ENCODE measurements around the gene FREM3.

FREM3 gene

DNA sequence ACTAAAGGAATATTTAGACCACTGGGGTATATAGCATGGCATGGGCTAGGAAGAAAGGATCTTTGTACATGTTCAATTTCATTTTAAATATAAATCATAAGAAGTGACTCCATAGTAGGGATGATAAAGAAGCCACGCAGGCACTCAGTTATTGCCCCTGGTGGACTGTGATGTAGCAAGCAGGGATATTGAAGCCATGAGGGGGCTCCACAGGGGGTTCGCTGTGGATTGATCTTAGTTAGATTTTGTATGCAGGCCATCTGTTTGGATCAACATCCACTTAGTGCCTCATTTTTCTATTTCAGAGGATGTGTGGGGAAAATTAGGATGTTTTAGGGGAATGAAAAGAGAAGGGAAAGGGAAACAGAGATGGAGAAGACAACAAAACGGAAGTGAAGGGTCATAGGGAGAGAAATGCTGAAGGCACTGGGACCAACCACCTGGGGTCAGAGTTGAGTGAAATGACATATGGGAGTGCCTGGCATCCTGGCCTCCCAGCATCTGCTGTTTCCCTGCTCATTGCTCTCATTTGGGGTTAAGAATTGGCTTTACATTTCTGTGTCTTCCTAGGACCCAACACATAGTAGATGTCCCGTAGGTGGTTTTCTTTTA lies 11.2 kb upstream of the FREM3 start:
- no peaks in the 10 kb centered on the region for H3K27me3 ChIP-seq
- TF ChIP-seq, protein P1, sequence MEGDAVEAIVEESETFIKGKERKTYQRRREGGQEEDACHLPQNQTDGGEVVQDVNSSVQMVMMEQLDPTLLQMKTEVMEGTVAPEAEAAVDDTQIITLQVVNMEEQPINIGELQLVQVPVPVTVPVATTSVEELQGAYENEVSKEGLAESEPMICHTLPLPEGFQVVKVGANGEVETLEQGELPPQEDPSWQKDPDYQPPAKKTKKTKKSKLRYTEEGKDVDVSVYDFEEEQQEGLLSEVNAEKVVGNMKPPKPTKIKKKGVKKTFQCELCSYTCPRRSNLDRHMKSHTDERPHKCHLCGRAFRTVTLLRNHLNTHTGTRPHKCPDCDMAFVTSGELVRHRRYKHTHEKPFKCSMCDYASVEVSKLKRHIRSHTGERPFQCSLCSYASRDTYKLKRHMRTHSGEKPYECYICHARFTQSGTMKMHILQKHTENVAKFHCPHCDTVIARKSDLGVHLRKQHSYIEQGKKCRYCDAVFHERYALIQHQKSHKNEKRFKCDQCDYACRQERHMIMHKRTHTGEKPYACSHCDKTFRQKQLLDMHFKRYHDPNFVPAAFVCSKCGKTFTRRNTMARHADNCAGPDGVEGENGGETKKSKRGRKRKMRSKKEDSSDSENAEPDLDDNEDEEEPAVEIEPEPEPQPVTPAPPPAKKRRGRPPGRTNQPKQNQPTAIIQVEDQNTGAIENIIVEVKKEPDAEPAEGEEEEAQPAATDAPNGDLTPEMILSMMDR (IDR thresholded peaks at IDR 0.05; ENCODE audit: low read depth, low read length), result no peak
- H3K4me3 ChIP-seq (ENCODE audit: low read depth, low read length), result no peak overlapping the region
- H3K4me1 ChIP-seq, result no peaks in the 10 kb centered on the region
- no peak for DNase-seq
- H3K36me3 ChIP-seq, result no peaks in the 10 kb centered on the region
- H3K9me3 ChIP-seq, result no peaks in the 10 kb centered on the region

DNA sequence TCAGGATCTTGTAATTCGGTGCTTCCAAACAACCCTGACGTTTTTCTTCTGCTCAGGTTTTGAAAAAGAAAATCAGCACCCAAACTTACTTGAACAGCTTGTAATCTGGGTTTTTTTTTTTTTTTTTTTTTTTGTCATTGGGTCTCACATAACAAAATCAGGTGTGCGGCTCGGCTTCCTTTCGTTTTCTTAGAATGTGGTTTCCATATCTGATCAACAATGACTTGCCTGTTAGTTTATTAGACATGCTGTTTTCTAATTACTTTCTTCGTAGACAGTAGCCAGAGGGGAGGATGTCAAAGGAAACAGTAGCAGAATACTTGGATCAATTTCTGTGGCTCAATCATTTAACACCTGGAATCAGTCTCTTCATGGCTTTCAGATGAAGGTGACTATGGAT lies 890 bp upstream of the FREM3 start:
- no peak overlapping the region for H3K4me3 ChIP-seq (ENCODE audit: low read depth, low read length)
- no peak for DNase-seq
- no peaks in the 10 kb centered on the region for H3K9me3 ChIP-seq
- no peaks in the 10 kb centered on the region for H3K36me3 ChIP-seq
- H3K27me3 ChIP-seq, result peaks cover 31% of the 10 kb centered on the region
- no peaks in the 10 kb centered on the region for H3K4me1 ChIP-seq
- TF ChIP-seq, protein P1 (IDR thresholded peaks at IDR 0.05; ENCODE audit: low read depth, low read length), result no peak

DNA sequence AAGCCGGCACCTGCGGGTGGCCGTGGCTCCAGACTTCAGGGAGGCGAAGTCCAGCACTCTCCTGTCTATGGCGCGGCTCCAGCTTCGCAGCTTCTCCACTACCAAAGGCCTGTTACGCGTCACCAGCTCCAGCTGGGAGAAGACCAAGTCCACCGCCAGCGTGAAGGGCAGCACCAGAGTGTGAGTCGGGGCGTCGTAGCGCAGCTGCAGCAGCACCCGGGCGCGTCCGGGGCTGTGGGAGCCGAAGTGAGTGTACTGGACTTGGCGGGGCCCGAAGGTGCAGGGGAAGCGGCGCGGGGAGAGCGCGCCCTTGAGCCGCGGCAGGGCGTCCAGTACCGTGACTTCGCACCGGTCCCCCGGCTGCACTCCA lies 444 bp downstream of the FREM3 start:
- H3K27me3 ChIP-seq, result peaks cover 31% of the 10 kb centered on the region
- TF ChIP-seq, protein P1 (IDR thresholded peaks at IDR 0.05; ENCODE audit: low read depth, low read length), result no peak
- H3K36me3 ChIP-seq, result no peaks in the 10 kb centered on the region
- no peak overlapping the region for H3K4me3 ChIP-seq (ENCODE audit: low read depth, low read length)
- H3K4me1 ChIP-seq, result no peaks in the 10 kb centered on the region
- H3K9me3 ChIP-seq, result no peaks in the 10 kb centered on the region
- DNase-seq, result no peak

DNA sequence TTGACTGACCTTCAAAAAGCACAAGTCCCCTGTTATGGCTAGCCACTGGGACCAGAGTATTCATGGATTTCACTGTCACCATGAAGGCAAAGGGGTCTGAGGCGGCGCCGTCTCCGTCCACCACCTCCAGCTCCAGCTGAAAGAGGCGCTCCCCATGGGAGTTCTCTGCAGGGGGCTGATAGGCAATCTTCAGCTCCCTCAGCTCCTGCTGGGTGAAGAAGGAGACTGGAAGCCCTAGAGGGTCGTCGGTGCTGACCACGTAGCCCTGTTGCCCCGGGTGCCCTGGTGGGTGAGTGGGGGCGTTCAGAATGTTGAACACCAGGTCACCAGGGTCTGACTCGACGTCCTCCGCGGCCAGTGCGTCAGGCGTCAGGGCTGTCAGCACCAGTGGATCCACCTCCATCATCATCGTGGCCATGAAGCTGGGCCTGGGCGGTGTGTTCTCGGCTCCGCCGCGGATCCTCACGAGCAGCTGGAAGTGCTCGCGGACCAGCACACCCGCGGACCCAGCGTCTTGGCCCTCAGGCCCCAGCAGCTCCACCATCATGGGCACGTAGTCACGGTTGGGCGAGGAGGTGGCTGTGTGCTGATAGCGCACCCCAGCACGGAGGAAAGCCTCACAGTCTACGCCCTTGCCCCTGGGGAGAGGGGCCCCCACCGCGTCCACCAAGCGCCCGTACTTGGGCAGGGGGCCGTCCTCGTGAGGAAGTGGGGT lies 987 bp downstream of the FREM3 start:
- Histone ChIP-seq H3K4me3 (ENCODE audit: low read depth, low read length) (no peak overlapping the region), H3K9me3 (no peaks in the 10 kb centered on the region), H3K27me3 (peaks cover 31% of the 10 kb centered on the region), H3K4me1 (no peaks in the 10 kb centered on the region), H3K36me3 (no peaks in the 10 kb centered on the region)
- DNase-seq, result no peak
- TF ChIP-seq, protein P1 (IDR thresholded peaks at IDR 0.05; ENCODE audit: low read depth, low read length), result no peak

DNA sequence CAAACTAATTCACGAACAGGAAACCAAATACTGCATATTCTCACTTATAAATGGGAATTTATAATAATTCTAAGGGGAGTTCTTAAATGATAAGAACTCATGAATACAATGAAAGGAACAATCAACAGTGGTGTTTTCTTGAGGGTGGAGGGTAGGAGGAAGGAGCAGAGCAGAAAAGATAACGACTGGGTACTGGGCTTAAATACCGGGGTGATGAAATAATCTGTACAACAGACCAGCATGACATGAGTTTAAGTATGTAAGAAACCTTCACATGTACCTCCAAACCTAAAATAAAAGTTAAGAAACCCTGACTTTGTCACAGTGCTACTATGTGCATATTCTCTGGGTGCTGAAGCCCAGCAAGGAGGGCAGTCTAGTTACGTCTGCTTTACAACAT lies 6.6 kb downstream of the FREM3 start:
- H3K4me3 ChIP-seq (ENCODE audit: low read depth, low read length), result no peak overlapping the region
- DNase-seq, result no peak
- H3K9me3 ChIP-seq, result no peaks in the 10 kb centered on the region
- TF ChIP-seq, protein P1 (IDR thresholded peaks at IDR 0.05; ENCODE audit: low read depth, low read length), result no peak
- no peaks in the 10 kb centered on the region; the same call in 1 of the 2 replicates for H3K27me3 ChIP-seq
- no peaks in the 10 kb centered on the region for H3K4me1 ChIP-seq
- H3K36me3 ChIP-seq, result no peaks in the 10 kb centered on the region

DNA sequence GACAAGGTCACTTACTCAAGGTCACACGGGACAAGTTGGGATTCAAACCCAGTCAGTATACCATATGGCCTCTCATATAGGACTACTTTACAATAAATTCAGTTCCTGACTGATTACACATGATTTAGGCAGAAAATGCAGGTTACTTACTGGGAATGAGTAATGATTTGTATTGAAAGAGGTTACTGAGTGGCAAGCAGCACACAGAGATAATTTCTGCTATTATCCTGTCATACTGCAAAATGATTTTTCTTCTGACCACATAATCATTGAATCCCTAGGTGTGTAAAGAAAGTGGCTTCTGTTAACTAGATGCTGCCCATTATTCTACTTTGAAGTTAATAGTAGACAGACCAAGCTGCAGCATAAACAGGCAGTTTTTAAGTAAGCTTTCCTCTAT lies 8.2 kb downstream of the FREM3 start:
- no peak for DNase-seq
- Histone ChIP-seq H3K4me3 (ENCODE audit: low read depth, low read length) (no peak overlapping the region), H3K9me3 (no peaks in the 10 kb centered on the region), H3K36me3 (no peaks in the 10 kb centered on the region), H3K27me3 (no peaks in the 10 kb centered on the region), H3K4me1 (no peaks in the 10 kb centered on the region)
- TF ChIP-seq, protein P1 (IDR thresholded peaks at IDR 0.05; ENCODE audit: low read depth, low read length), result no peak

Measured in BE2C (cell line).